Loucy (cell line): ENCODE measurements around the gene MRPS9.

ENCODE experiments used
- H2AFZ ChIP-seq: fragments of 200-600 bp; sonication (generic); 2 replicates; pipeline ENCODE4 v1.6.0; 2016; ENCODE audit warnings: antibody characterized with exemption, mild to moderate bottlenecking, low read length, moderate library complexity
- H3F3A ChIP-seq: fragments of 200-600 bp; 2 replicates; pipeline ENCODE4 v1.6.0; 2016; ENCODE audit warnings: antibody characterized with exemption, low read depth, mild to moderate bottlenecking
- H3K27me3 ChIP-seq: fragments of 200-600 bp; sonication (generic); 2 replicates; pipeline ENCODE4 v1.6.1; 2014; ENCODE audit warnings: low read length, mild to moderate bottlenecking; ENCODE audit not compliant: insufficient read depth, poor library complexity, severe bottlenecking
- H3K36me3 ChIP-seq: fragments of 200-600 bp; sonication (generic); 2 replicates; pipeline ENCODE4 v1.6.1; 2016; ENCODE audit warnings: low read length; ENCODE audit not compliant: insufficient read depth
- H3K4me1 ChIP-seq: fragments of 200-600 bp; sonication (generic); 2 replicates; pipeline ENCODE4 v1.5.1; 2014; ENCODE audit warnings: low read length, mild to moderate bottlenecking; ENCODE audit not compliant: insufficient read depth, poor library complexity, severe bottlenecking
- H3K4me2 ChIP-seq: fragments of 200-600 bp; sonication (generic); 2 replicates; pipeline ENCODE4 v1.6.0; 2014; ENCODE audit warnings: antibody characterized with exemption, low read length, low read depth, mild to moderate bottlenecking; ENCODE audit not compliant: poor library complexity, severe bottlenecking
- H3K4me3 ChIP-seq: fragments of 200-600 bp; sonication (generic); 2 replicates; pipeline ENCODE4 v1.5.1; 2014; ENCODE audit warnings: low read length, mild to moderate bottlenecking, mixed read lengths; ENCODE audit not compliant: poor library complexity, severe bottlenecking
- H3K79me2 ChIP-seq: fragments of 200-600 bp; sonication (generic); 2 replicates; pipeline ENCODE4 v1.6.1; 2014; ENCODE audit warnings: low read length; ENCODE audit not compliant: insufficient read depth
- H3K9ac ChIP-seq: fragments of 200-600 bp; sonication (generic); 2 replicates; pipeline ENCODE4 v1.6.0; 2014; ENCODE audit warnings: mild to moderate bottlenecking, low read depth, low read length, moderate library complexity; ENCODE audit not compliant: poor library complexity, severe bottlenecking
- H3K9me2 ChIP-seq: fragments of 200-600 bp; sonication (generic); replicated peaks from 2 replicates; pipeline ENCODE4 v1.6.1; 2016; ENCODE audit warnings: low read depth, low read length, mixed read lengths
- H3K9me3 ChIP-seq: fragments of 200-600 bp; sonication (generic); 2 replicates; pipeline ENCODE4 v1.6.1; 2014; ENCODE audit warnings: mild to moderate bottlenecking, antibody characterized with exemption, low read length, low read depth; ENCODE audit not compliant: insufficient read depth
- H4K20me1 ChIP-seq: fragments of 200-600 bp; sonication (generic); 2 replicates; pipeline ENCODE4 v1.6.0; 2014; ENCODE audit warnings: antibody characterized with exemption, low read length, mild to moderate bottlenecking; ENCODE audit not compliant: insufficient read depth, poor library complexity, severe bottlenecking
- CTCF ChIP-seq: fragments of 200-600 bp; sonication (generic); conservative IDR thresholded peaks from 2 replicates; pipeline ENCODE4 v1.5.1; 2014; ENCODE audit warnings: mild to moderate bottlenecking, antibody characterized with exemption, low read length
- EZH2phosphoT487 ChIP-seq: fragments of 200-600 bp; IDR thresholded peaks from 2 replicates; pipeline ENCODE4 v1.6.1; 2018; ENCODE audit warnings: antibody characterized with exemption, mild to moderate bottlenecking, moderate library complexity, borderline replicate concordance

Gene MRPS9

GRCh38 chr2:105127289-105127915, 89.5 kb downstream of the MRPS9 start:
- Histone ChIP-seq H4K20me1 (no peaks in the 10 kb centered on the region), H3K9me2 (no peaks in the 10 kb centered on the region), H3K9me3 (no peaks in the 10 kb centered on the region), H3K79me2 (no peaks in the 10 kb centered on the region), H3K9ac (no peak overlapping the region), H3K4me1 (peaks cover 7% of the 10 kb centered on the region), H3F3A (no peaks in the 10 kb centered on the region), H3K36me3 (no peaks in the 10 kb centered on the region), H3K4me3 (no peak overlapping the region), H3K4me2 (no peak overlapping the region), H3K27me3 (no peaks in the 10 kb centered on the region), H2AFZ (no peak overlapping the region)
- TF ChIP-seq CTCF (no peak), EZH2phosphoT487 (no peak)

- H3K27me3 ChIP-seq: no peaks in the 10 kb centered on the region
- H3F3A ChIP-seq: no peaks in the 10 kb centered on the region
- H3K4me3 ChIP-seq: no peak overlapping the region
- no peaks in the 10 kb centered on the region for H3K9me2 ChIP-seq
- no peaks in the 10 kb centered on the region for H3K9me3 ChIP-seq
- no peak overlapping the region for H3K9ac ChIP-seq
- H3K36me3 ChIP-seq: no peaks in the 10 kb centered on the region
- no peak overlapping the region for H3K4me2 ChIP-seq
- H4K20me1 ChIP-seq: no peaks in the 10 kb centered on the region
- no peak for TF ChIP-seq CTCF
- TF ChIP-seq EZH2phosphoT487: no peak
- H3K79me2 ChIP-seq: no peaks in the 10 kb centered on the region
- no peak overlapping the region for H2AFZ ChIP-seq
- H3K4me1 ChIP-seq: peaks cover 7% of the 10 kb centered on the region
These were observed 91.9 kb downstream of the MRPS9 start for GRCh38 chr2:105129722-105130232.

- no peaks in the 10 kb centered on the region for H4K20me1 ChIP-seq
- H3K4me1 ChIP-seq: peaks cover 7% of the 10 kb centered on the region
- H3K9ac ChIP-seq: no peak overlapping the region
- no peak overlapping the region for H3K4me3 ChIP-seq
- H3K27me3 ChIP-seq: no peaks in the 10 kb centered on the region
- no peak overlapping the region for H3K4me2 ChIP-seq
- no peaks in the 10 kb centered on the region for H3K79me2 ChIP-seq
- no peaks in the 10 kb centered on the region for H3K36me3 ChIP-seq
- H3F3A ChIP-seq: no peaks in the 10 kb centered on the region
- H2AFZ ChIP-seq: no peak overlapping the region
- no peaks in the 10 kb centered on the region for H3K9me3 ChIP-seq
- no peak for TF ChIP-seq EZH2phosphoT487
- no peak for TF ChIP-seq CTCF
- H3K9me2 ChIP-seq: no peaks in the 10 kb centered on the region
These were observed 92.7 kb downstream of the MRPS9 start for GRCh38 chr2:105130546-105130945.
